B cell (primary cell): ENCODE results near the gene OR4D6.

Experiments used
- CTCF ChIP-seq: fragments of 200-600 bp; IDR thresholded peaks from one replicate; pipeline ENCODE4 v1.8.0; 2022; ENCODE audit warnings: antibody characterized with exemption, mild to moderate bottlenecking
- EZH2 ChIP-seq: IDR thresholded peaks from 2 replicates; pipeline ENCODE4 v1.6.1; 2012; ENCODE audit warnings: borderline replicate concordance, low read depth, mild to moderate bottlenecking, moderate library complexity, low read length; ENCODE audit not compliant: insufficient read depth, poor library complexity, severe bottlenecking

DNA sequence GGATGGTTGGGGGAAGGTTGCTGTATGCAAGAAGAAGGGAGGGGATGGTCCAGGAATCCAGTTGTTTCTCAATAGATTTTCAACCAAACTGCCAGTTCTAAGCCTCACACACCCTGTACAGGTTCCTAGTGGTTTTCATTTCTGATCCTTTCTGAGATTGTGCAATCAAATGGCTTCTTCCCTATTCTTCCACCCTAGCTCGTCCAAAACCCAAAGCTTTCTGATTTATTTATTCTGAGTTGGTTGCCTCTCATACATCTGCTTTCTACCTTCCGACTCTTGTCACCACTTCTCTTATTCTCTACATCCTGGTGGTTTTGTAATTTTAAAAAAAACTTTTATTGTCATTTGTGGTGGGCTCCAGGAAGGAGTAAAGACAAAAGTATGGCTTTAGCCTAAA lies 43.1 kb upstream of the OR4D6 start:
- TF ChIP-seq CTCF (no peak), EZH2 (no peak)
